ENCODE results near the gene OSBPL3.

GRCh38 chr7:24756545-24757352 lies 223.2 kb downstream of the OSBPL3 start:
- TF ChIP-seq CTCF (IDR thresholded peaks at IDR 0.05), result no peak
- TF ChIP-seq POLR2A (IDR thresholded peaks at IDR 0.05), result no peak
